HepG2 (cell line): Measurements from ENCODE around the gene CAPZB. TPM values are rescaled to one million over a fixed set of nuclear protein-coding genes. Genes with fewer than 3 reads are reported as not detected.

ENCODE experiments used
- ATAC-seq: fragments of 200-7000 bp; cut with Tn5 transposase; 3 replicates; pipeline ENCODE4 v1.9.1; 2020; ENCODE audit warnings: mild to moderate bottlenecking, moderate library complexity
- BruUV-seq: library from RNA; stranded (reverse); fragments of 400-500 nt; replicated peaks from 2 replicates; lab custom pipeline; 2021; lab: Mats Ljungman, UMichigan
- CTCF ChIA-PET: fragments of 300-600 bp; formaldehyde crosslinking; extraction: SDS; loops from one replicate; lab custom pipeline; 2021; ENCODE audit warnings: low total read pairs, inconsistent platforms, low intra/inter-chr PET ratio; lab: Yijun Ruan, JAX
- POLR2A ChIA-PET: fragments of 350-600 bp; sonication (Branson Sonifier 250); formaldehyde crosslinking; loops from one replicate; lab custom pipeline; 2020; ENCODE audit warnings: antibody characterized with exemption, inconsistent platforms; lab: Yijun Ruan, JAX
- DNase-seq: peaks from one replicate; pipeline ENCODE4 v3.0.0-alpha.2; 2015; ENCODE audit warnings: low spot score
- FAIRE-seq: peaks from 3 replicates; lab custom pipeline; 2011; peaks lifted over from hg19 to GRCh38; lab: Jason Lieb, UNC
- H2AFZ ChIP-seq: one replicate; pipeline ENCODE4 v1.6.1; 2011; ENCODE audit warnings: low read length, inconsistent platforms
- H3K27ac ChIP-seq: fragments of 300-600 bp; 3 replicates; pipeline ENCODE4 v1.8.0; 2011; ENCODE audit warnings: mixed run types, mild to moderate bottlenecking, mixed read lengths, low read length, inconsistent platforms; ENCODE audit not compliant: insufficient read depth; ENCODE audit errors: extremely low read length
- H3K27me3 ChIP-seq, 2 experiments: fragments of 200-600 bp in 1 of 2; 2 replicates in 1 of 2; 3 replicates in 1 of 2; pipeline versions ENCODE4 v1.6.0 to v1.8.0; 2011; ENCODE audit warnings: low read length in 2 of 2, mild to moderate bottlenecking in 2 of 2, moderate library complexity in 2 of 2, inconsistent platforms in 1 of 2; ENCODE audit not compliant: insufficient read depth in 2 of 2, control insufficient read depth in 1 of 2
- H3K36me3 ChIP-seq, 2 experiments: fragments of 200-600 bp in 1 of 2; replicated peaks in 1 of 2; 2 replicates in 1 of 2; 3 replicates in 1 of 2; pipeline versions ENCODE4 v1.5.1 to v1.8.0; 2011; ENCODE audit warnings: low read length in 2 of 2, inconsistent platforms in 1 of 2; ENCODE audit not compliant: insufficient read depth in 2 of 2, control insufficient read depth in 1 of 2
- H3K4me1 ChIP-seq: 2 replicates; pipeline ENCODE4 v1.5.1; 2012; ENCODE audit warnings: low read length, inconsistent platforms; ENCODE audit not compliant: insufficient read depth
- H3K4me2 ChIP-seq: 2 replicates; pipeline ENCODE4 v1.6.0; 2011; ENCODE audit warnings: low read depth, low read length, inconsistent platforms
- H3K4me3 ChIP-seq, 3 experiments: fragments of 200-600 bp in 1 of 3; sonication (generic), shearing (Covaris generic) in 1 of 3; replicated peaks in 1 of 3; 2 replicates each; pipeline ENCODE4 v1.5.1; 2011 to 2016; ENCODE audit warnings: low read length in 3 of 3, inconsistent platforms in 2 of 3, low read depth in 2 of 3, mild to moderate bottlenecking in 2 of 3, control low read depth in 1 of 3, mixed read lengths in 1 of 3; ENCODE audit not compliant: insufficient read depth in 1 of 3
- H3K79me2 ChIP-seq: one replicate; pipeline ENCODE4 v1.6.1; 2011; ENCODE audit warnings: low read length, inconsistent platforms; ENCODE audit not compliant: insufficient read depth
- H3K9ac ChIP-seq: 2 replicates; pipeline ENCODE4 v1.6.0; 2011; ENCODE audit warnings: mild to moderate bottlenecking, low read depth, low read length, inconsistent platforms; ENCODE audit not compliant: insufficient read depth
- H3K9me3 ChIP-seq: 2 replicates; pipeline ENCODE4 v1.5.1; 2012; ENCODE audit warnings: mild to moderate bottlenecking, low read length
- H4K20me1 ChIP-seq: 2 replicates; pipeline ENCODE4 v1.6.0; 2011; ENCODE audit warnings: inconsistent platforms, mild to moderate bottlenecking, low read length, moderate library complexity; ENCODE audit not compliant: insufficient read depth
- TEAD3 ChIP-seq: optimal IDR thresholded peaks from 2 replicates; pipeline ENCODE3; 2016; ENCODE audit warnings: borderline replicate concordance
- TGIF2 ChIP-seq: IDR thresholded peaks from 2 replicates; pipeline ENCODE4 v1.6.1; 2016; ENCODE audit warnings: control low read depth, missing compliant biosample characterization
- ZNF232 ChIP-seq: sonication (generic); formaldehyde crosslinking; IDR thresholded peaks from 2 replicates; pipeline ENCODE4 v1.4.0; 2020; ENCODE audit warnings: missing genetic modification reagents, borderline replicate concordance
- WGBS: methylation state at CpG from one replicate; pipeline ENCODE4 v1.1.6; 2017; ENCODE audit warnings: low lambda C conversion rate; 5-methylcytosine and 5-hydroxymethylcytosine counted together
- in situ Hi-C: cut with HindIII; loops from 2 replicates; pipeline ENCODE4 v1.10.0; 2017; ENCODE audit warnings: low pct_unique_long_range_greater_than_20kb; ENCODE audit not compliant: extremely low pct_ligation_motif_present
- intact Hi-C: fragments of 100-400 bp; cut with micrococcal nuclease; formaldehyde crosslinking; loops from one replicate; pipeline ENCODE4 v1.10.0; 2022; ENCODE audit not compliant: unreplicated experiment
- polyA plus RNA-seq, 8 experiments: library from polyadenylated mRNA; depleted of rRNA in 3 of 8; stranded (reverse) in 7 of 8; unstranded in 1 of 8; fragments of >200 nt; fragmentation: Illumina TruSeq in 4 of 8; extraction: Trizol in 4 of 8; gene quantifications; 2 replicates each; pipeline versions ENCODE4 v1.2.1 to v1.2.3, GENCODE V29; 2011 to 2016; ENCODE audit warnings: low read depth in 4 of 8, missing spikeins in 1 of 8, mixed read lengths in 1 of 8; ENCODE audit not compliant: insufficient read depth in 1 of 8
- total RNA-seq, 5 experiments: library from RNA; depleted of rRNA; stranded (reverse); fragments of >200 nt; fragmentation: Illumina TruSeq; extraction: Trizol; gene quantifications; 2 replicates each; pipeline ENCODE4 v1.2.3, GENCODE V29; 2016; ENCODE audit warnings: low read depth in 1 of 5
- TF ChIP-seq, protein P1 (sequence below), 2 experiments: sonication (generic) in 1 of 2; formaldehyde crosslinking in 1 of 2; IDR thresholded peaks; 2 replicates each; pipeline versions ENCODE4 v1.4.0 to v1.6.1; 2018 to 2020; ENCODE audit warnings: missing genetic modification reagents in 2 of 2, borderline replicate concordance in 1 of 2, low read depth in 1 of 2, mild to moderate bottlenecking in 1 of 2, missing biosample characterization in 1 of 2
- TF ChIP-seq, protein P2 (sequence below): sonication (generic); formaldehyde crosslinking; IDR thresholded peaks from 2 replicates; pipeline ENCODE4 v1.4.0; 2020; ENCODE audit warnings: missing genetic modification reagents

Gene CAPZB
- total and polyA plus RNA-seq, 2 of the 13 experiments (the other 11 are each of a cell fraction or from before 2014, with no cell fraction given): 58.9 to 76.9 TPM

DNA sequence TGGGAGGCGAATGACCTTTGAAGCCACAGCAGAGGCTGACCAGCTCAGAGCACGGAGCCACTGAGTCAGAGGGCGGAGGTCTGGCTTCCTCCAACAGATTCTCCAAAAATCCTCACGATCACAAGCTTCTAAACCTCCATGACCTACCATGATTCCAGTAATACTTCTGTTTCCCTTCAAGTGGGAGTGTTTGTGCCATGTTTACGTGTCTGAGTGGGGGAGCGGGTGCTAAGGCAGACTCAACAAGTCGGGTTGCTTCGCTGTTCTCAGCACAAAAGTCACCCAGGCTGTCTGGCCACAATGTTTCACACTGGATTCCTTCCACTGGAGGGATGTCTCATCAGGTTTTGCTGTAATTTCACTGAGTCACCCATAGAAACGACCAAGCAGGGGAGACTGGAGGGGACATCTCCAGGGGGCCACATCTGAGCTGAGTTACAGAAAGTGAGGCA is 87.0 kb downstream of the CAPZB start:
- ChIA-PET POLR2A (no interaction called here), CTCF (no interaction called here)
- peaks cover 29% of the 10 kb centered on the region for H3K4me1 ChIP-seq
- no peak for ATAC-seq
- no peaks in the 10 kb centered on the region for H3K9me3 ChIP-seq
- no peak overlapping the region for H2AFZ ChIP-seq
- H3K27me3 ChIP-seq: no peaks in the 10 kb centered on the region
- in situ Hi-C loops (no loop called here), intact Hi-C loops (no loop called here)
- FAIRE-seq: no peak
- TF ChIP-seq, protein P1, sequence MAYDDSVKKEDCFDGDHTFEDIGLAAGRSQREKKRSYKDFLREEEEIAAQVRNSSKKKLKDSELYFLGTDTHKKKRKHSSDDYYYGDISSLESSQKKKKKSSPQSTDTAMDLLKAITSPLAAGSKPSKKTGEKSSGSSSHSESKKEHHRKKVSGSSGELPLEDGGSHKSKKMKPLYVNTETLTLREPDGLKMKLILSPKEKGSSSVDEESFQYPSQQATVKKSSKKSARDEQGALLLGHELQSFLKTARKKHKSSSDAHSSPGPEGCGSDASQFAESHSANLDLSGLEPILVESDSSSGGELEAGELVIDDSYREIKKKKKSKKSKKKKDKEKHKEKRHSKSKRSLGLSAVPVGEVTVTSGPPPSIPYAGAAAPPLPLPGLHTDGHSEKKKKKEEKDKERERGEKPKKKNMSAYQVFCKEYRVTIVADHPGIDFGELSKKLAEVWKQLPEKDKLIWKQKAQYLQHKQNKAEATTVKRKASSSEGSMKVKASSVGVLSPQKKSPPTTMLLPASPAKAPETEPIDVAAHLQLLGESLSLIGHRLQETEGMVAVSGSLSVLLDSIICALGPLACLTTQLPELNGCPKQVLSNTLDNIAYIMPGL (CRISPR knock-in tag; IDR thresholded peaks at IDR 0.05; ENCODE audit: borderline replicate concordance in 1 of 2, low read depth in 1 of 2): no peak
- no peak for TF ChIP-seq TGIF2
- TF ChIP-seq ZNF232 (CRISPR knock-in tag): no peak
- TF ChIP-seq, protein P2, sequence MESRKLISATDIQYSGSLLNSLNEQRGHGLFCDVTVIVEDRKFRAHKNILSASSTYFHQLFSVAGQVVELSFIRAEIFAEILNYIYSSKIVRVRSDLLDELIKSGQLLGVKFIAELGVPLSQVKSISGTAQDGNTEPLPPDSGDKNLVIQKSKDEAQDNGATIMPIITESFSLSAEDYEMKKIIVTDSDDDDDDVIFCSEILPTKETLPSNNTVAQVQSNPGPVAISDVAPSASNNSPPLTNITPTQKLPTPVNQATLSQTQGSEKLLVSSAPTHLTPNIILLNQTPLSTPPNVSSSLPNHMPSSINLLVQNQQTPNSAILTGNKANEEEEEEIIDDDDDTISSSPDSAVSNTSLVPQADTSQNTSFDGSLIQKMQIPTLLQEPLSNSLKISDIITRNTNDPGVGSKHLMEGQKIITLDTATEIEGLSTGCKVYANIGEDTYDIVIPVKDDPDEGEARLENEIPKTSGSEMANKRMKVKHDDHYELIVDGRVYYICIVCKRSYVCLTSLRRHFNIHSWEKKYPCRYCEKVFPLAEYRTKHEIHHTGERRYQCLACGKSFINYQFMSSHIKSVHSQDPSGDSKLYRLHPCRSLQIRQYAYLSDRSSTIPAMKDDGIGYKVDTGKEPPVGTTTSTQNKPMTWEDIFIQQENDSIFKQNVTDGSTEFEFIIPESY (CRISPR knock-in tag): no peak
- TF ChIP-seq TEAD3: peak; percentile 85
- no peak overlapping the region for H3K9ac ChIP-seq
- 82% methylated on average over 8 of the region's 9 CpGs for WGBS
- peaks cover 42% of the 10 kb centered on the region for H3K79me2 ChIP-seq
- no peak overlapping the region for H3K4me2 ChIP-seq
- no peak for DNase-seq
- H3K4me3 ChIP-seq: no peak overlapping the region
- BruUV-seq: no TSS peak
- H3K36me3 ChIP-seq: peaks cover 9 to 42% of the 10 kb centered on the region in 2 experiments; a peak in 4 of 5 replicates
- no peak overlapping the region for H3K27ac ChIP-seq
- 0 out of 2 replicates have a peak, but pooled peaks cover 2% of the 10 kb centered on the region for H4K20me1 ChIP-seq
